Right renal cortex interstitium (tissue), 3 donors: ENCODE data around the gene SERPINE1. TPM values are rescaled to one million over a fixed set of nuclear protein-coding genes. Genes with fewer than 3 reads are reported as not detected.

ENCODE experiments used
- DNase-seq, 3 donors: peaks; one replicate each; pipeline ENCODE4 v3.0.0-alpha.2; 2013; ENCODE audit warnings: low read depth in 3 of 3, low spot score in 2 of 3
- polyA plus RNA-seq, 3 donors: library from polyadenylated mRNA; unstranded; fragments of 120-200 nt; gene quantifications; one replicate each; pipeline ENCODE4 v1.2.1, GENCODE V29; 2013; ENCODE audit not compliant: insufficient read length in 3 of 3

Gene SERPINE1
- polyA plus RNA-seq, 3 donors = 0.89 to 1.2 (median 1.1) TPM

DNA sequence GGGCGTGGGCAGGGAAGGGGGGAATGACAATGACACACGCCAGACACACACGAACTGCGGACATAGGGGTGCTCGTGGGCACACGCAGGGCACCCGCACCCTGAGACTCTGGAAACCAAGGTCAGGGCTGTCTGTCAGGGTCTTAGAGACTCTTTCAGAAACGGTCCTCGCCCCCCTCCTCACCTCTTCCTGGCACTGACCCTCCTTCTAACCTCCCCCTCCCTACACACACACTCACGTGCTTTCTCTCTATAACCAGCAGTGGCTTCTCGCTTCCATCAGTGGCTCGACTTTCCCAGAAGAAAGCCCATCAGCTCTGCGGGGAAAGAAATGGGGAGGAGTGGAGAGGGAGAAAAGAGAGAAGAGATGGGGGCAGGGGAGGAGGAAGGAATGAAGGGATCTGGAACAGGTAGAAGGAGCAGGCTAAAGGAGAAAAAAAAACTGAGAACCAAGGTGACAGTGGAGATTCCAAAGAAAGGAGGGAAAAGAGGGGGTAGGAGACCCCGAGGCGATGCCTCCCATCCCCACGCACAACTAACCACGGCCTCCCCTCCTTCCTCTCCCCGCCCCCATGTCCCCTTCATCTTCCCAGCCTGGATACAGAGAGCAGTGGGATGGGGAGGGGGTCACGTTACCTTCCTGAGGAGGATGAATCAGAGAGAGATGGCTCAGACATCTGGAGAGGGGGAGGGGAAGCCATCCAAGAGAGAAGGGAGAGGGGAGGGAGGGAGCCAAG is 40.2 kb downstream of the SERPINE1 start:
- DNase-seq = no peak

GRCh38 chr7:101167645-101168411 is 40.9 kb downstream of the SERPINE1 start:
- no peak for DNase-seq

GRCh38 chr7:101168412-101169049 is 41.6 kb downstream of the SERPINE1 start:
- DNase-seq = no peak

- no peak for DNase-seq
Measured at GRCh38 chr7:101169110-101169837, 42.4 kb downstream of the SERPINE1 start.

DNA sequence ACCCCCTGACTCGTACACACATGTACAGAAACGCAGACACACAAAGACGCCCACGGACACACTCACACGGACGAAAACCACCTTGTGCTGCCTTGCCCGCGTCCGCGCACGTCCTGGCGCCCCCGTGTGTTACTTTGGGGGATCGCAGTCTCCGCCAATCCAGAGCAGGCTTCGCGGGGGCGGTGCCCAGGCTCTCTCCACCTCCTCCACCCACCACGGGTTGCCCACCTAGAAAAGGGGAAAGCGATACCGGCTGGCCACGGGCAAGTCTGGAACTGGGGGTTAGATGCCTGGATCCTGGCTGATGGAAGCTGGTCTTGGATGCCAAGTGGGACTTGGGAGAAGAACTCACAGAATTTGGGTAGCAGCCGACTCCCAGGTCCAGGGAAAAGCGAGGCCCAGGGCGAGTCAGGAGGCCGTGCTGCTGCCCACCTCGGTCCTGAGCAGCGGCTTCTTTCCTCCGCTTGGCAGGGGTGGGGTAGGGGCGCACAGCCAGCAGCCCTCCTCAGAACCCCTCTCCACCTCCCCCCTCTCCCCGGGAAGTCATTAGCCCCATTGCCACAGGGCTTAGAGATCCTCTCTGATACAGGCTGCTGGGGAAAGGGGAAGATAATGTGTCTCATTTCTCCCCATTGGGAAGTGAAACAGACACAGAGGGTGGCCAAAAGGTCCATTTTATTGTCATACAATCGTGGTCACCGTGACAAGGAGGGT is 43.1 kb downstream of the SERPINE1 start:
- DNase-seq = no peak

GRCh38 chr7:101170617-101171441 is 43.9 kb downstream of the SERPINE1 start:
- DNase-seq = no peak

GRCh38 chr7:101171442-101171837 is 44.5 kb downstream of the SERPINE1 start:
- no peak for DNase-seq

GRCh38 chr7:101172005-101172853 is 45.3 kb downstream of the SERPINE1 start:
- DNase-seq = no peak

DNA sequence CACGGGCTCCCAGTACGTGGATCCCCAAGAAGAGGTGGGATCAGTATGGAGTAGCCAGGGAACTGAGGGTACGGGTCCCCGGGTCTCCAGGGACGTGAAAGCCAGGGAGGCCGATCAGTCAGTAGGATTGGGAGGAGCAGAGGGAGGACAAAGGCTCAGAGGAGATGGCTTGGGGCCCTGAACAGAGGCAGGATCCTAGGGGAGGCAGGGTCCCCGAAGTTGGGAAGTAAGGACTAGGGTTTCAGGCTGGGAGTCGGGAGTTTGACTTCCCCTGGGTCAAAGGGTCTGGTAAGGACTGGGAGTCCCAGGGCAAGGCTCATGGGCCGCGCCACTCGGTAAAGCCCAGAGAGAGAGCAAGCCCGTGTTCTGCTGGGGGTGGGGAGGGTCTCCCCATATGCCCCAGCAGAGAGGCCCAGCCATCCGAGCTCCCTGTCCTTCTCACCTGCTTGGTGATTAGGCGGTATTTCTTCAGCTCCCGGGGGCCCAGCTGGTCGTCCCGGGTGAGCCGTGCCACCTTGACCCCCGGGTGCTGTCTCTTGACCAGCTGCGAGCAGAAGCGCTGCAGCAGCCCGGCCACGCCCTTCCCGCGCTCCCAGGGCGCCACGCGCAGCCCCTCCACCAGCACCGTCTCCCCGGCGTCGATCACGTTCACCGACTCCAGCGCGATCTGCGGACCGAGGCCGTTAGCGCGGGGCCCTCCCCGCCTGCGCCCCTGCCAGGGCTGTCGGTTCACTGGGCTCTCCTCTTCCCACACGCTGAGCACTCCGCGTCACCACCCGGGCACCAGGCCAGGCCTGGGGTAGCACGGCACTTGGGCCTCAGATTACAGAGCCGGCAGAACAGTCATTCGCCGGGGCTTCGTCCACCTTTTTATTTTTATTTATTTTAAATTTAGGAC is 46.2 kb downstream of the SERPINE1 start:
- no peak for DNase-seq

DNA sequence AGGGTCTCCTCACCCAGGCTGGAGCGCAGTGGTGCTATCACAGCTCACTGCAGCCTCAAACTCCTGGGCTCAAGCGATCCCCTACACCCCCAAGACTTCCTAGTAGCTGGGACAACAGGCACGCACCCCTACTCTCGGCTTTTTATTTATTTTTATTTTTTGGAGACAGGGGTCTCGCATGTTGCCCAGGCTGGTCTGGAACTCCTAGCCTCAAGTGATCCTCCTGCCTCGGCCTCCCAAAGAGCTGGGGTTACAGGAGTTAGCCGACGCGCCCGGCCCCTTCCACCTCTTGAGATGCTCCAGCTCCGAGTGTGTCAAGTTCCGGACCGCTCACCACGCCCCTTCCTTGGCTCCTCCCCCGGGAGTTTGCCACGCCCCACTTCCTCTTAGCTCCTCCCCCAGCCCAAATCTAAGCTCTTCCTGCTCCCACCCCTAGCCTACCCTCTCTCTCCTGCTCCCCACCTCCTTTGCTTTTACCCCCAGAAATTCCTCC is 46.9 kb downstream of the SERPINE1 start:
- DNase-seq = no peak

DNA sequence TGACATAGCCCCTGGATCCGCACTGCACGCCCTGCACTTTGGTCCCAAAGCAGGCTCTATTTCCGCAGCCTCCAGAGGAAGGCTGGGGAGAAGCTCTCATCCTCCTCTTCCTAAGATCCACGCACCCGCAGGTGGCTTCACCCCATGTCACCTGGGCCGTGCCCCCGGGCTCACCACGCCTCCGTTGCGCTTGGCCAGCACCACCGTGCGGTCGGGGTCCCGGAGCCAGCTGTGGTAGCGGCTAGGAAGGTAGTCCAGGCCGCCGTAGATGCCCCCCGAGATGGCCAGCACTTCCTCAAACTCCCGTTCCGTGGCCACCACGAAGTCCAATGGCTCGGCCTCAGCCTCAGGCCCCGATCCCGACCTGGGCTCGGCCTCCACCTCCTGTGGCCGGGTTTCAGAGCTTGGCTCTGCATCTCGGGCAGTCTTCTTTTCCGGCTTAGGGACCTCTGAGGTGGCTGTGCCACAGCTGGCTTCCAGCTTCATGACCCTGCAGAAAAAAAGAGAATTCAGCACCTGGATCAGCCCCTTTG is 47.5 kb downstream of the SERPINE1 start:
- DNase-seq = no peak

- DNase-seq = no peak
Measured at GRCh38 chr7:101175664-101176063, 48.8 kb downstream of the SERPINE1 start.

DNA sequence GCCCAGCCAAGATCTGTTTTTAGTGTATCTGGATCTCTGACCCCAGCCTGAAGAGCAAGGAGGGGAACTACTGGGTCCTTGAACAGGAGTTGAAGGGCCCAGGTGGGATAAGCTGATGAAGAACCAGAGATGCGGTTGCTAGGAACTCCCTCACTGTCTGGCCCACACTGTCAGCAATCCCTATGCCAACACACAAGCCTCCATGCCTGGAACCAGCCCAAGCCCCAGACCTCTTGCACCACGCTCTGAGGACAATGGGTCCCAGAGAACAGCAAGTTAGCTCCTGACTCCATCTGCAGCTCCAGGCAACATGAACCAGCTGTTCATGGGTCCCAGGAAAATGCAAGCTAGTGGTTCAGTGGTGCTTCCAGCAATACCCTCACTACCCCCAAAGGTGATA is 50.7 kb downstream of the SERPINE1 start:
- DNase-seq = no peak

DNA sequence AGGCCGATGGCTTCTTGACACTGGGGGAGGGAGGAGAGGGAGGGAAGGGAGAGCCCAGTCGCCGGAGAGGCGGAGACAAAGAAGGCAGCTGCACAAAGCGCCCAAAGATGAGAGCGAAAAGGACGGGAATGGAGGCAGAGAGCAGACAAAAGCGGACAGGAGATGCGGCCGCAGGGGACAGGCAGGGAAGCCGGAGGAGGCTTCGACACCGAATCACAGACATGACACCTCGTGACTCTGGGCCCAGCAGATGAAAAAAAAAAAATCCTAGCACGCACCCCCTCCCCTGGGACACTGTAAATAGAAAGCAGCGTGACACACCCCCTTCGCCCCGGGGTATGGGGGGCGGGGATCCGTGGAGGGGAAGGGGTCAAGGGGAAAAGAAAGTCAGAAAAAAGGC is 52.2 kb downstream of the SERPINE1 start:
- DNase-seq = no peak

- no peak for DNase-seq
Measured at GRCh38 chr7:101179713-101180112, 52.8 kb downstream of the SERPINE1 start.

- no peak for DNase-seq
Measured at GRCh38 chr7:101180130-101180755, 53.3 kb downstream of the SERPINE1 start, which contains the start of gene NAT16. Gene NAT16 (minus strand): TSS chr7:101180293. CDS start chr7:101174807, 5,486 bp downstream.
